RWPE2 (cell line): ENCODE measurements around the gene MACROD2.

Experiments used
- ATAC-seq: fragments of 200-7000 bp; cut with Tn5 transposase; 3 replicates; pipeline ENCODE4 v1.9.1; 2021; ENCODE audit warnings: low read depth
- DNase-seq: peaks from one replicate; pipeline ENCODE4 v3.0.0-alpha.2; 2020; ENCODE audit warnings: low spot score
- H3K27ac ChIP-seq: fragments of 450-650 bp; 2 replicates; pipeline ENCODE4 v1.5.1; 2017; ENCODE audit warnings: mild to moderate bottlenecking; ENCODE audit not compliant: poor library complexity, severe bottlenecking
- H3K27me3 ChIP-seq: fragments of 250-450 bp; sonication (Bioruptor Pico); 2 replicates; pipeline ENCODE4 v1.5.1; 2021; ENCODE audit warnings: mild to moderate bottlenecking, moderate library complexity; ENCODE audit not compliant: insufficient read depth, poor library complexity, severe bottlenecking
- H3K36me3 ChIP-seq: fragments of 250-450 bp; sonication (Bioruptor Pico); 2 replicates; pipeline ENCODE4 v1.5.1; 2020; ENCODE audit warnings: low read depth, mild to moderate bottlenecking, moderate library complexity
- H3K4me1 ChIP-seq: fragments of 250-450 bp; sonication (Bioruptor Pico); 2 replicates; pipeline ENCODE4 v1.5.1; 2021; ENCODE audit warnings: mild to moderate bottlenecking, moderate library complexity; ENCODE audit not compliant: insufficient read depth, poor library complexity, severe bottlenecking
- H3K4me3 ChIP-seq: fragments of 250-450 bp; sonication (Bioruptor Pico); 2 replicates; pipeline ENCODE4 v1.5.1; 2021; ENCODE audit warnings: mild to moderate bottlenecking, moderate library complexity; ENCODE audit not compliant: severe bottlenecking
- H3K9me3 ChIP-seq: fragments of 250-450 bp; sonication (Bioruptor Pico); 2 replicates; pipeline ENCODE4 v1.5.1; 2021; ENCODE audit warnings: mild to moderate bottlenecking, moderate library complexity; ENCODE audit not compliant: severe bottlenecking
- TF ChIP-seq, protein P1 (sequence below): fragments of 450-650 bp; IDR thresholded peaks from one replicate; pipeline ENCODE4 v1.5.1; 2017; ENCODE audit warnings: mild to moderate bottlenecking, moderate library complexity; ENCODE audit not compliant: poor library complexity, severe bottlenecking

Gene MACROD2

DNA sequence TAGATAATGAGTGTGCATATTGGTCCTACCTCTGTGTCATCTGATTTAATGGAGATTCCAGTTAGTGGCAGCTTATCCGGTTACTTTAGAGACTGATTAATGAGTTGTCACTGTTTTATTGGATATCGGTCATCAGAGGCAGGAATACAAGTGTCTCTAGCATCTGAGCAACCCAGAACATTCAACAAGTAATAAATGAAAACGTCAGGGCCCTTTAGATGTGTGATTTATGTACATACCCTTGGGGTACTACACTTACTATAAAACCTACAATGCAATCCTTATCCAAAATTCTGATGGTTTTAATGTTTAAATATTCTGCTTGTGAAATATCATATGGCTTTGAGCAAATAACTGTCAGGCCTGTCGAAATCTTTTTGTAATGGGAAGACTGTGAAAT lies 1460.0 kb downstream of the MACROD2 start:
- DNase-seq (no peak), ATAC-seq (no peak)
- no peak overlapping the region for H3K27ac ChIP-seq
- TF ChIP-seq, protein P1, sequence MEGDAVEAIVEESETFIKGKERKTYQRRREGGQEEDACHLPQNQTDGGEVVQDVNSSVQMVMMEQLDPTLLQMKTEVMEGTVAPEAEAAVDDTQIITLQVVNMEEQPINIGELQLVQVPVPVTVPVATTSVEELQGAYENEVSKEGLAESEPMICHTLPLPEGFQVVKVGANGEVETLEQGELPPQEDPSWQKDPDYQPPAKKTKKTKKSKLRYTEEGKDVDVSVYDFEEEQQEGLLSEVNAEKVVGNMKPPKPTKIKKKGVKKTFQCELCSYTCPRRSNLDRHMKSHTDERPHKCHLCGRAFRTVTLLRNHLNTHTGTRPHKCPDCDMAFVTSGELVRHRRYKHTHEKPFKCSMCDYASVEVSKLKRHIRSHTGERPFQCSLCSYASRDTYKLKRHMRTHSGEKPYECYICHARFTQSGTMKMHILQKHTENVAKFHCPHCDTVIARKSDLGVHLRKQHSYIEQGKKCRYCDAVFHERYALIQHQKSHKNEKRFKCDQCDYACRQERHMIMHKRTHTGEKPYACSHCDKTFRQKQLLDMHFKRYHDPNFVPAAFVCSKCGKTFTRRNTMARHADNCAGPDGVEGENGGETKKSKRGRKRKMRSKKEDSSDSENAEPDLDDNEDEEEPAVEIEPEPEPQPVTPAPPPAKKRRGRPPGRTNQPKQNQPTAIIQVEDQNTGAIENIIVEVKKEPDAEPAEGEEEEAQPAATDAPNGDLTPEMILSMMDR = no peak
- no peaks in the 10 kb centered on the region for H3K27me3 ChIP-seq
- H3K36me3 ChIP-seq = no peaks in the 10 kb centered on the region
- H3K4me1 ChIP-seq = no peaks in the 10 kb centered on the region
- no peak overlapping the region for H3K4me3 ChIP-seq
- H3K9me3 ChIP-seq = no peaks in the 10 kb centered on the region

DNA sequence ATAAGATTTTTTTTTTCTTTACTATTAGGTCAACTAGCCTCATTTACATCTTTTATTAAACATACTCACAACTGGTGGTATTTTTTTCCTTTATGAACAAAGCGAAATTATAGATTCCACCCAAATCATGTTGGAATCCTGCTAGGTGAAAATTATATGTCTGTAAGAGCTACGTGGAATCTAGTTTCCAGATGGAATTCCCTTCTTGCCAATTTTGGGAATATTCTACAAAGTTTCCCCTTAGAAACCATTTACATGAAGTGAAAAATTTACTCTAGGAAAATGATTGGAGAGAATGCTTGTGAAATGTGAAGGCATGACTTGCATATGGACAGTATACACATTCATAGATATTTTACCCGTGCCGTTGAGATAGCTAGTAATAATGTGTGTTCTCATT lies 1466.6 kb downstream of the MACROD2 start:
- Histone ChIP-seq H3K36me3 (no peaks in the 10 kb centered on the region), H3K4me1 (no peaks in the 10 kb centered on the region), H3K27ac (no peak overlapping the region), H3K9me3 (no peaks in the 10 kb centered on the region), H3K4me3 (no peak overlapping the region), H3K27me3 (no peaks in the 10 kb centered on the region)
- ATAC-seq = no peak
- no peak for DNase-seq
- TF ChIP-seq, protein P1 = no peak

DNA sequence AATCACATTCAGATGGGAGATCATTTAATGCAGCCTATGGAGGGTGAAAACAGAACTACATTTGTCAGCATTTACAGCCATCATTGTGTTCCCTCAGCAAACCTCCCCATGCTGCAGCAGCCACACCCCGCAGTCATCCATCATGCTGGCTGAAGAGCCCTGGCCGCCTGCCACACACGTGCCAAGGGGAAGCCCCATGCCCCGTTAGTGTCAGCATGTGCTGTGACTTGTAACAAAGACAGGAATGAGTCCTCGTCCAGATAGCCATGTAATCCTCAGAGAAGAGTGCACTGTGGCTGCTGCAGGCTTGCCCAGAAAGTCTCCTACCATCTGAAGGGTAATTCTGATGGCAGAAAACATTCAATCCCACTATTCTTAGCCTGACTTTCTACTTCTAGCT lies 1480.2 kb downstream of the MACROD2 start:
- no peaks in the 10 kb centered on the region for H3K4me1 ChIP-seq

DNA sequence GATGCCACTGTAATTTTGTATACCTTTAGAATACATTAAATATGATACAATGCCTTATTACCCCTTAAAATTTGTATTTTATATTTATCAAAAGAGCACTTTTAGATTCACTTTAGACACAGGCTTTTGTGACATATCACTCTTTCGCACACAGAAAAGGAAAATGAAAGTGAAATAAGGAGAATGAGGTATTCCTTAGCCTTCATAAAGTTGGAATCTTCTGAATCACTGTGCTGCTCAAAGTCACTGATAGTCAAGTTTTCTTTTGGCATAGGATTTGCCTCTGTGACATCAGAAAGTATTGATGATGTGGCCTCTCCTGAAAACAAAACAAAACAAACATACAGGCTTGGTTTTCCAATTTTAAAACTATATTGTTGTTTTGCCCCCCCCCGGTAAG lies 1480.9 kb downstream of the MACROD2 start:
- ATAC-seq (no peak), DNase-seq (no peak)
- Histone ChIP-seq H3K4me1 (no peaks in the 10 kb centered on the region), H3K27ac (no peak overlapping the region), H3K27me3 (no peaks in the 10 kb centered on the region), H3K36me3 (no peaks in the 10 kb centered on the region), H3K9me3 (no peaks in the 10 kb centered on the region), H3K4me3 (no peak overlapping the region)
- TF ChIP-seq, protein P1 = no peak

More for the DNA sequence above, 1480.2 kb downstream of the MACROD2 start:
- Histone ChIP-seq H3K36me3 (no peaks in the 10 kb centered on the region), H3K4me3 (no peak overlapping the region), H3K9me3 (no peaks in the 10 kb centered on the region), H3K27ac (no peak overlapping the region), H3K27me3 (no peaks in the 10 kb centered on the region)
- DNase-seq (no peak), ATAC-seq (peak; percentile 42; the same call in 2 of the 3 replicates)
- TF ChIP-seq, protein P1 = no peak

DNA sequence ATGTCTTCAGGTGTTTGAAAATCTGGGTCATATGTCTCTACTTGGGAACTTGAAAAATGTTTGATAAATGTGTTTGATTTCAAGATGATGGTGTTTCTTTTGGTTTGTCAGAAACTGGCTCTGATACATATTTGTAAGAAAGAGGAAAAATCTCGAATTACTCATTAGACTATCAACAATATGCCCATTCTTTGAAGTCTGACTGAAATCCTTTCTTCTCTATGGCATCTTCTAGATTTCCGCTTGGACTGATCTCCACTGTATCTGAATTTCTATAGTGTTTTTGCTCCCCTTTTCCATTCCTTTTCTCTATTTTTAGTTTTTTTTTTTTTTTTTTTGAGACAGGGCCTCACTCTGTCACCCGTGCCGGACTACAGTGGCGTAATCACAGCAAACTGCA lies 1481.5 kb downstream of the MACROD2 start:
- Histone ChIP-seq H3K27ac (no peak overlapping the region), H3K4me3 (no peak overlapping the region), H3K27me3 (no peaks in the 10 kb centered on the region), H3K4me1 (no peaks in the 10 kb centered on the region), H3K36me3 (no peaks in the 10 kb centered on the region), H3K9me3 (no peaks in the 10 kb centered on the region)
- DNase-seq = no peak
- no peak for ATAC-seq
- TF ChIP-seq, protein P1 = no peak
